RPMI7951 (cell line): ENCODE data around the gene SLIT3. TPM values are rescaled to one million over a fixed set of nuclear protein-coding genes. Genes with fewer than 3 reads are reported as not detected.

ENCODE experiments used
- DNase-seq: peaks from one replicate; pipeline ENCODE4 v3.0.0-alpha.2; 2012; ENCODE audit warnings: low read depth
- total RNA-seq: library from RNA; depleted of rRNA; stranded (reverse); fragments of >200 nt; shearing (Covaris generic); gene quantifications from 2 replicates; pipeline ENCODE4 v1.2.3, GENCODE V29; 2014

SLIT3 gene
- total RNA-seq, 1 experiment from 2014 or later = 0.72 TPM

GRCh38 chr5:168674893-168675482, 626.0 kb downstream of the SLIT3 start:
- DNase-seq = no peak

- DNase-seq = no peak
Measured at GRCh38 chr5:168672888-168673287, 628.1 kb downstream of the SLIT3 start.

GRCh38 chr5:168672016-168672415, 628.9 kb downstream of the SLIT3 start:
- DNase-seq = no peak

GRCh38 chr5:168670881-168671575, 629.9 kb downstream of the SLIT3 start:
- DNase-seq = no peak

- DNase-seq = no peak
Measured at GRCh38 chr5:168669668-168670378, 631.1 kb downstream of the SLIT3 start.

GRCh38 chr5:168669156-168669555, 631.8 kb downstream of the SLIT3 start:
- DNase-seq = no peak

GRCh38 chr5:168668078-168668477, 632.9 kb downstream of the SLIT3 start:
- no peak for DNase-seq

- no peak for DNase-seq
Measured at GRCh38 chr5:168667301-168667840, 633.6 kb downstream of the SLIT3 start.

- no peak for DNase-seq
Measured at GRCh38 chr5:168666356-168666755, 634.6 kb downstream of the SLIT3 start.

- no peak for DNase-seq
Measured at GRCh38 chr5:168663276-168664004, 637.5 kb downstream of the SLIT3 start.

GRCh38 chr5:168661593-168662485, 639.1 kb downstream of the SLIT3 start:
- peak; percentile 35 for DNase-seq

GRCh38 chr5:168660691-168661090, 640.2 kb downstream of the SLIT3 start:
- no peak for DNase-seq

- no peak for DNase-seq
Measured at GRCh38 chr5:168659286-168659847, 641.6 kb downstream of the SLIT3 start.

- no peak for DNase-seq
Measured at GRCh38 chr5:168658394-168658793, 642.5 kb downstream of the SLIT3 start.

GRCh38 chr5:168656633-168657032, 644.3 kb downstream of the SLIT3 start:
- DNase-seq = peak; percentile 16

- DNase-seq = no peak
Measured at GRCh38 chr5:168655316-168655715, 645.6 kb downstream of the SLIT3 start.

GRCh38 chr5:168654211-168654721, 646.7 kb downstream of the SLIT3 start:
- peak; percentile 56 for DNase-seq

GRCh38 chr5:168653626-168654025, 647.3 kb downstream of the SLIT3 start:
- DNase-seq = no peak

- DNase-seq = peak; percentile 82
Measured at GRCh38 chr5:168651648-168652047, 649.3 kb downstream of the SLIT3 start.

GRCh38 chr5:168649306-168649705, 651.6 kb downstream of the SLIT3 start:
- DNase-seq = no peak
